ENCODE data around the gene ACAD10.
A peak's percentile ranks its signal among the peaks of the same experiment; 100 is the strongest.
"Not testable (repeated sequence)": the region's sequence is repeated elsewhere in the genome, so short reads cannot be mapped to it uniquely, and the experiment has no call there.

Gene ACAD10

GRCh38 chr12:111685811-111686573 is at the start of gene ACAD10, which contains the start of gene BRAP:
TSS of gene ACAD10 (plus strand) at chr12:111686053. CDS start at chr12:111692710, 6,657 bp downstream.
TSS of gene BRAP (minus strand) at chr12:111685956. CDS start at chr12:111685792, 164 bp downstream.
- peak; percentile 95 to 96 for DNase-seq

GRCh38 chr12:111636209-111636945 is 49.5 kb upstream of the ACAD10 start:
- DNase-seq: no peak

- no peak for DNase-seq
Observed at GRCh38 chr12:111638556-111638955, 47.3 kb upstream of the ACAD10 start.

GRCh38 chr12:111640506-111640905 is 45.3 kb upstream of the ACAD10 start:
- no peak for DNase-seq

GRCh38 chr12:111642681-111643426 is 43.0 kb upstream of the ACAD10 start:
- no peak for DNase-seq

- DNase-seq: no peak
Observed at GRCh38 chr12:111643427-111643826, 42.4 kb upstream of the ACAD10 start.

GRCh38 chr12:111645433-111645832 is 40.4 kb upstream of the ACAD10 start:
- DNase-seq: no peak

GRCh38 chr12:111650912-111651311 is 34.9 kb upstream of the ACAD10 start:
- no peak for DNase-seq

GRCh38 chr12:111652530-111652929 is 33.3 kb upstream of the ACAD10 start:
- not testable (repeated sequence) for DNase-seq

- DNase-seq: no peak
Observed at GRCh38 chr12:111653596-111653995, 32.3 kb upstream of the ACAD10 start.

- no peak for DNase-seq
Observed at GRCh38 chr12:111655356-111655755, 30.5 kb upstream of the ACAD10 start.

- no peak for DNase-seq
Observed at GRCh38 chr12:111656016-111656415, 29.8 kb upstream of the ACAD10 start.

- no peak for DNase-seq
Observed at GRCh38 chr12:111664499-111664898, 21.4 kb upstream of the ACAD10 start.

- no peak for DNase-seq
Observed at GRCh38 chr12:111664961-111665865, 20.6 kb upstream of the ACAD10 start.

- DNase-seq: no peak
Observed at GRCh38 chr12:111672822-111673381, 13.0 kb upstream of the ACAD10 start.

- DNase-seq: no peak
Observed at GRCh38 chr12:111673503-111673902, 12.3 kb upstream of the ACAD10 start.

GRCh38 chr12:111677186-111677585 is 8.7 kb upstream of the ACAD10 start:
- DNase-seq: no peak

GRCh38 chr12:111684485-111685198 is 1.2 kb upstream of the ACAD10 start:
- DNase-seq: not testable (repeated sequence)

GRCh38 chr12:111685322-111685810 is 487 bp upstream of the ACAD10 start:
- no peak for DNase-seq

- DNase-seq: no peak
Observed at GRCh38 chr12:111686574-111687105, 787 bp downstream of the ACAD10 start.

- DNase-seq: peak in 1 of 2 donors; percentile 11
Observed at GRCh38 chr12:111687255-111687654, 1.4 kb downstream of the ACAD10 start.
